H4 (cell line): ENCODE data around the gene FGF12. TPM values are rescaled to one million over a fixed set of nuclear protein-coding genes. Genes with fewer than 3 reads are reported as not detected.

Experiments
- DNase-seq: peaks from one replicate; pipeline ENCODE4 v3.0.0-alpha.2; 2015; ENCODE audit warnings: low spot score
- total RNA-seq: library from RNA; depleted of rRNA; stranded (reverse); fragments of >200 nt; shearing (Covaris generic); gene quantifications from 2 replicates; pipeline ENCODE4 v1.2.3, GENCODE V29; 2014

Gene FGF12
- total RNA-seq, 1 experiment from 2014 or later, result 4.4 TPM

DNA sequence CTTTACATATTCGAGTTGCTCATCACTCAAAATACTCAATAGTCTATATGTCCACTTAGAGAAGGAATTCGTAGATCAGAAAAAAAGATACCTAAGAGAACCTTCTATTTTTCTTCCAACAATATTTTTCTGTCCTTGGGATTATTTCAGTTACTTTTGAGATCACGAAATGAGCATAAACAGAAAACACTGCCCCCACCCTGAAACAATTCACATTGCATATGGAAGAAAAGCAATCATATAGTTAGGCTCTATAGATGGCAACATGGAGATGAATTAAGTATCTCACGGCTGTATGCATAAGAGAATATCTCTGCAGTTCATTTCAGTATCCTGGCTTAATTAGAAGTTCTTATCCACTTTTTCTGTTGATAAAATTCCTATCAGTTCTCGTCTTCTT, 391.1 kb downstream of the FGF12 start:
- no peak for DNase-seq

DNA sequence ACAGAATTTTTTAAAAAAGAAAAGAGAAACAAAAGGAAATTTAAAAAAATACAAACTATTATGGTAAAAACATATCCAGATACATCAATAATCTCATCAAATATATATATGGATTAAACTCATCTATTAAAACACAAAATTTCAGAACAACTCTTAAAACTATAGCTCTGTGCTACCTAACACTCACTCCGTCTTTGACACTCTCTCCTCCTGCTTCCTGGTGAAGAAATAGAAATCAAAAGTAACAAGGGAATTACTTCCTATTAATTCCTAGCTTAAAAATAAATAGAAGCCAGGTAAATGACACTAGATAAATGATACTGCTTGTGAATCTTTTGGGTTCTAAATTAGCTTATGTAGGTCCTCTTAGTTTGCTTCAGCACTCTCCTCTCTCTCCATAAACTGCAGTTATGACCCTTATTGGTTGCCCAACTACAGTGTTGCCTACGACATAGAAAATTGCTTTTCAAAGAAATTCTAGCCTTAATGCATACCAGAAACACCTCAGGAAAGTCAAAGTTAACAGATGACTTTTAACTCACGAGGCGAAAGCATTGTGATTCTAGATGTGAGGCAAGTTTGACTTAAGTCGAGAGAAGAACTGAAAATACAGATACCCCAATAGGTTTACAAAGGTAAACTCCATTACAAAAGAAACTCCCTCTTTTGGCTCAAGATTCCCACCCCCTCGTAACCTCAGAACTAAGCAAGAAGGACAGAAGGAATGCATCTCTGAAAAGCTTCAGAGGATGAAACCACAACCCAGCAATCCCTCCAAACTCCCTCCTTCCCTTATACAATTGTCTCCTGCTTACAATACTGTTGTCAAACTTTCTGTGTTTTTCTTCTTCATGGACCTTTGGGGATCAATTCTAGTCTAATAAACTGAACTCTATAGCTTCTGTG, 394.7 kb downstream of the FGF12 start:
- no peak for DNase-seq

GRCh38 chr3:192331749-192332385, 395.5 kb downstream of the FGF12 start:
- peak; percentile 16 for DNase-seq

- no peak for DNase-seq
Observed at GRCh38 chr3:192326656-192327055, 400.7 kb downstream of the FGF12 start.

- DNase-seq, result no peak
Observed at GRCh38 chr3:192317564-192317963, 409.8 kb downstream of the FGF12 start.

DNA sequence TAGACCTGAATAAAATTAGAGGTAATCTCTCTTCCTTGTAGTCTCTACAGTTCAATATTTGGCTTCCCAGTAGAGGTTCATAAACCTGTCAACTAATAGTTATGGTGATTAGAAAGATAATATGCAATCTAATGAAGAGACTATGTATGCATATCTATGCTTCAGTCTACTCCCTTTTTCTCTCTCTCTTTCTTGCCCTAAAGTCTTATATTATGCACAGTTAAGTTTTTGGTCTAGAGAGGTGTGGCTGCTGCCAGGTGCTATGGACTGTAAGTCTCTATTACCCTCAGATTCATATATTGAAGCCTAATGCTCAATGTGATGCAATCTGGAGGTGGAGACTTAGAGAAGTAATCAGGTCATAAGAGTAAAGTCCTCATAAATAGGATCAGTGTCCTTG, 413.7 kb downstream of the FGF12 start:
- DNase-seq, result no peak

GRCh38 chr3:192307631-192308030, 419.7 kb downstream of the FGF12 start:
- DNase-seq, result no peak

- DNase-seq, result no peak
Observed at GRCh38 chr3:192303235-192303634, 424.1 kb downstream of the FGF12 start.

GRCh38 chr3:192302721-192303120, 424.6 kb downstream of the FGF12 start:
- no peak for DNase-seq

DNA sequence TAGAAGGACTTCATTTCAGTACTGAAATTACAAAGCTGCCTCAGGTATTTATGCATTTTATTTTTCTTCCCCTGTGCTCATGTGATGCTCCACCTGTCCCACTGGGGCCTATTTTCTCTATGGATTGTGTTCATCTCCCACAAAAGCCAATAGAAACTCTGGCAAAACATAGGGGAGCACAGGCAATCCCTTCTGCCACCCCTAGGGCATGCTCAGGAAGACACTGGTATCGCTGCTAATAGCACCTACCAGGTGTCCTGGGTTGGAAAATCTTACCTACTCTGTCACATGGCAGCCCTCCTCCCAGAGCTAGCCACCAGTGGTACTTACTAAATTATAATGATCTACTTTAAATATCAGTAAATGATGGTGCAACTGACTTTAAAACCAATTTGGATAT, 427.4 kb downstream of the FGF12 start:
- DNase-seq, result no peak

DNA sequence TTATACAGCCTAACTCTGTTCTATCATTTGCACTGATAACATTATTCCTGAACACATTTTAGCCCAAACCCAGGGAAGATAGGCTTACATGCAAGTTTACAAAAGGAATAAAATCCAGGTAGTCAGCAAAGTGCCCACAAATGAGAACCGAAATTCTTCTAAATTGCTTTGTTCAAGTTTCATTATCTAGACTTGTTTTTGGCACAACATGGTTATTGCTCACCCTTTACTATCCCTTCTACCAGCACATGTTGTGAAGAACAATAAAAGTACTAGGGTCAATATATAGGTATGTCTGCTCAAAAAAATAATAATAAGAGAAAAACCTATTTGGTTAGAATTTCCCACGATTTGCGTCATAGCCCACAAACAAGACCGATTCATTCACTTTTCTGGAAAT, 430.5 kb downstream of the FGF12 start:
- DNase-seq, result no peak

DNA sequence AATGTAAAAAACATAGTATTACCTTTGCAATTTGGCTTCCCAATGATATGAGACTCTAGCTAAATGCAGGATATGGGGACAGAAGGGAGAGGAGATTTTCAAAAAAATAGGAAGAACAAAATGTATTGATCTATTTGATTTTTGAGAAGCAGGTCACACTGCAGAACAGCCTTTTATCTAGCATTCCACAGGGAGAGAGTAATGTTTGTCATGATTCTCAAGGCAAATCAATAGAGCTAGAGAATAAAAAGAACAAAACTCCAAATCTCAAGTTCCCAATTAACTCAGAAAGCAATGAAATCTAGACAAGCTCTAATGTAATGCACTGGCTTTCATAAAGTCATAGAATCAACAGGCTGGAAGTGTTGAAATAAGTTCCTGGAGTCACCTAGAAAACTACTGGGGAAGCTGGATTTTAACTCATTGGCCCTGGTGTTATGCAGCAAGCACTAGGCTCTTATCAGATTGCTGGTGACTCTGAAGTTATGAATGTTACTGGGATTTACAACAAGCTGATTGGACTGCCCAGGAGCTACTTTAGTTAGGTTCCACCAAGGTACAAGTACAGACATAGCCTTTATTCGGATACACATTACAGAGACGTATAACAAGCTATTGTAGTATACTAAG, 442.8 kb downstream of the FGF12 start:
- DNase-seq, result no peak

DNA sequence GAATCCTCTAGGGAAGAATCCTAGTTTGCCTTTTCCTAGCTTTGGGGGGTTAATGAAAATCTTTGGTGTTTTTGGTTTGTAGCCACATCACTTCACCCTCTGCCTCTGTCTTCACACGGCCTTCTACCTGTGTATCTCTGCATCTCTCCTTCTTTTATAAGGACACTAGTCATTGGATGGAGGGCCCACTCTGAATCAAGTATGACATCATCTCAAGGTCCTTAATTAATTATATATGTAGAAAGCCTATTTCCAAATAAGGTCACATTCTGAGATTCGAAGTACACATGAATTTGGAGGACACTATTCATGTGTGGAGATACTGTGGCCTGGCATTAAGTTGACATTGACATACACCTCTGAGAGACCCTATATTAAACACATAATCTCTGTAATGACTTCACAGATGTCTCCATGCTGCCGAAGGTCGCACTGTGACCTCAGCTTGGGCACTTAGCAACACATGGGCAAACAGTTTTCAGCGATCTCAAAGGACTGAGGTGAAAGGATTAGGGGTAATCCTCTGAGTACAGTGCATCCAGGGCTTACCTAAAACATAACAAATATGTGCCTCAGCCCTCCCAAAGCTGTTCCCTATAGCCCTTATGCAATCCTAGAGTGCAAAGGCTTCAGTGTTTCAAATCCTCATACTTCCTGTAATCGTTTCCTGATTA, 446.0 kb downstream of the FGF12 start:
- DNase-seq, result no peak

DNA sequence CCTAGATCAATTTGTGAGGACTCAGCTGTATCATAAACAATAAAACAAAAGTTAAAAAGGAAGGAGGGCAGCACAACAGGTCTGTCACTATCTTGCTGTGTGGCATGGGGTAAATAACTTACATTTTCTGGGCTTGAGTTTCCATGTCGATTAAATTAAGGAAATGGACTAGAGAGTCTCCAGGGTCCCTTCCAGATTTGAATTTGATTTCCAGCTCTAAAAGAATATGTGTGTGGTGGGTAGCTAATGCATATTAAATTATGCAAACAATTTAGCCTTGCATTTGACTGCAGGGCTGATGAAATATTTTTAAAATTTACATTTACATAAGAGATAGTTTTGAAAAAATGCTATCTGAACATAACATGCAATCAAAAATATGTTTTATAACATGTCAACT, 447.7 kb downstream of the FGF12 start:
- no peak for DNase-seq

DNA sequence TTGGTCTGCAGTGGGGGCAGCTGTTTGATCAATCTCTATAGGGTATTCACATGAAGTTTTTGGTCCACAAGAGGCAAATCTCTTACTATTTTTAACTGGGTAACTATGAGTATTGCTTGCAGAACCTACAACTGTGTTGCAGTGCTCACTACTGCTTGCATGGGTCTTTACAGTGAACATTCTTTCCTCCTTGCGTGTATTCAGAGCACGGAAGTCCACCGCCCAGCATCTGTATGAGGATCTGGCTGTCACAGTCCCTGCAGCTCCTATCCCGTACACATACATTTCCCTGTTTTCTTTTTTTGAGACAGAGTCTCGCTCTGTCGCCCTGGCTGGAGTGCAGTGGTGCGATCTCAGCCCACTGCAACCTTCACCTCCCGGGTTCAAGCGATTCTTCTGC, 449.9 kb downstream of the FGF12 start:
- DNase-seq, result no peak

- DNase-seq, result no peak
Observed at GRCh38 chr3:192275741-192276355, 451.5 kb downstream of the FGF12 start.

GRCh38 chr3:192273697-192274010, 453.7 kb downstream of the FGF12 start:
- DNase-seq, result no peak

DNA sequence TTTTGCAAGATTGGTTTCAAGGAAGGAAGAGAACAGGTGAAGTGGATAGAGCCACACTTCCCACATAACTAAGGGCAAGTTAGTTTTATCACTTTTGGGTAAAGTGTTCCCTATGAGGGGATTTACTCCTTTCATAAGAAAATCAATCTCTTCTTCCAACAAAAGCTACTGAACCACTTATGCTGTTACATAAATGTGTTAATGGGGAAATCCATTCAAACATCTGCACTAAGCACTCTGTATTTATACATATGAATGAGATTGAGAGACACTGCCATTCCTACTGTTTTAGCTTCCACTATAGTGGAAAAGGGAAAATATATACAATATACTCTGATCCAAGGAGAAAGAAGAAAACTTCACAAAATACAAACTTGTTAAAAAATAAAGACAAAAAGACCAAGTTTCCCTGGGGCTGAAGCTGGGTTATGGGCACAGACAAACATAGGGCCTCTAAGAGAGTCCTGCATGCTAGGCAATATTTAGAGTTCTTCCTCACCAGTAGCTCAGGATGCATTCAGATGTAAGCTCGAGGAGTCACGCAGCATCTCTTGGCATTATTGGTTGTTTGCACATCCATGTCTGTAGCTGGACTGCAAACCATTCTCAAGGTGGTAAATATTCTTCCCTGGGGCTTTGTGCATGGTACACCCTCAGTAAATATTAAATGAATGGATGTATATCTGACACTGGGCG, 454.2 kb downstream of the FGF12 start:
- no peak for DNase-seq

DNA sequence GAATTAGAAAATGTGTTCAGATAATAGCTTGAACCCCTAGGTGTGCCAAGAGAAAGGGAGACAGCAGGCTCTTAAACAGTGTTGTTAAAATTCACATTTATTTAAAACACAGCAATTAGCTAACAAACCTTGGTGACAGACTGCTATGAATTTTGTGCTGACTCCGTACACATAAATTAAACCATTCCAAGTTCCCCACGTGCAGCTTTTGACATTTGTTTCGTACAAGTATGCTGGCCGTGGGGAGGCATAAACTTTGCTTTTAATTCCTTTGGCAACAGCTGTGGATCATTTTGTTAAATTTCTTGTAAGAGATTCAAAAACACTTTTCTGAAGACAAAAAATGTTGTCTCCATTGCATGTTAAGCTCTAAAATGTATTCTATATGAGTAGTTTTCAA, 465.3 kb downstream of the FGF12 start:
- no peak for DNase-seq

DNA sequence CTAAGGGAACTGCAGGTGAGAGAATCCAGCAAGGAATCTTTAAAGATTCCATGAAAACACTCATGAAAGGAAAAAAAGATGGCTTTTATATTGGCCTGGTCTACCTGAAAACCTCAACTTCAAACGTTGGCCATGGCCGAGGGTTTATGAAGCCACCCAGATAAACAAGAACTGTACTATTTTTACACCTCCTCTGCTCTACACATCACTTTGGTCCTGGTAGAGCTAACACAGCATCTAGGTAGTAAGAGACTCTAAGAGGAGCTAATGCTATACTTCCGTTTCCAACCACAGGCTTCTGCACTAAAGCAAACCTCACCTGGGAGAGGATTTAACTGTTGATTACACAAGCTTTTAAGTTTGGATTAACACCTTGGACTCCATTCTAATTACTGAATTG, 466.2 kb downstream of the FGF12 start:
- no peak for DNase-seq
